Lower leg skin (tissue), 4 donors: ENCODE results near the gene CTAGE6. TPM values are rescaled to one million over a fixed set of nuclear protein-coding genes. Genes with fewer than 3 reads are reported as not detected.
"Not testable (repeated sequence)": the region's sequence is repeated elsewhere in the genome, so short reads cannot be mapped to it uniquely, and the experiment has no call there.

Experiments
- DNase-seq, 2 donors: peaks; one replicate each; pipeline ENCODE4 v3.0.0-alpha.2; 2019; ENCODE audit warnings: low spot score in 2 of 2
- H3K4me3 ChIP-seq: fragments of 200-600 bp; sonication (generic); 2 replicates; pipeline ENCODE4 v1.5.1; 2017; ENCODE audit warnings: mild to moderate bottlenecking, low read depth; ENCODE audit not compliant: poor library complexity, severe bottlenecking
- POLR2A ChIP-seq, 2 donors: fragments of 450-650 bp; IDR thresholded peaks; one replicate each; pipeline ENCODE4 v1.6.1; 2016 to 2017; ENCODE audit warnings: antibody characterized with exemption in 2 of 2, mild to moderate bottlenecking in 1 of 2, moderate library complexity in 1 of 2
- WGBS, 2 donors: methylation state at CpG; one replicate each; pipeline ENCODE4 v1.1.5; 2018; 5-methylcytosine and 5-hydroxymethylcytosine counted together
- intact Hi-C: fragments of 100-400 bp; cut with DNase I; formaldehyde crosslinking; loops from one replicate; pipeline ENCODE4 v1.15.0; 2023; ENCODE audit warnings: low total_unique reads
- total RNA-seq, 4 donors: library from RNA; depleted of rRNA; stranded (reverse); fragments of >200 nt; gene quantifications; one replicate each; pipeline ENCODE4 v1.1.0, GENCODE V29; 2016
- TF ChIP-seq, protein P1 (sequence below), 3 donors: fragments of 450-650 bp; IDR thresholded peaks; one replicate each; pipeline ENCODE4 v1.5.1; 2016; ENCODE audit warnings: antibody characterized with exemption in 3 of 3, mild to moderate bottlenecking in 3 of 3, moderate library complexity in 2 of 3

The CTAGE6 gene
- total RNA-seq, 4 donors from 2014 or later, result 0.36 TPM; not detected in 3

DNA sequence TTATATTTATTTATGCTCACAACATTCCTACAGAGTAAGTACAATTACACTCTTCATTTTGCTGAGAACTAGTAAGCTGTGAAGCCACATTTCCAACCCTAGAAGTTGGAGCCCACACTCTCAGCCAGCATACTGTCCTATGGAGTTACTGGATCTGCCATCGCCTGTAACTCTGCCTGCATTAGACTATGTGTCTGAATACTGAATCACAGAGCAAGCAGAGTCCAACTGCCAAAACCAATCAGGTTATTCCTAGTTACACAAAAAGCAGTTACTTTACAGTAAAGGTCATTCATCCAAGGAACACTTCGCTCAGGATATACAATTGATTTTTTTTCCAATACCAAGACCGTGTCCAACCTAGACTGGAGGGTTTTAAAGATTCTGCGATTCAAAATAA lies 21.5 kb downstream of the CTAGE6 start:
- no peak overlapping the region for H3K4me3 ChIP-seq
- WGBS, 2 donors, result 91 to 94% methylated on average over 4 of the region's 4 CpGs
- intact Hi-C loops, result no loop called here
- no peak for DNase-seq
- TF ChIP-seq, protein P1, sequence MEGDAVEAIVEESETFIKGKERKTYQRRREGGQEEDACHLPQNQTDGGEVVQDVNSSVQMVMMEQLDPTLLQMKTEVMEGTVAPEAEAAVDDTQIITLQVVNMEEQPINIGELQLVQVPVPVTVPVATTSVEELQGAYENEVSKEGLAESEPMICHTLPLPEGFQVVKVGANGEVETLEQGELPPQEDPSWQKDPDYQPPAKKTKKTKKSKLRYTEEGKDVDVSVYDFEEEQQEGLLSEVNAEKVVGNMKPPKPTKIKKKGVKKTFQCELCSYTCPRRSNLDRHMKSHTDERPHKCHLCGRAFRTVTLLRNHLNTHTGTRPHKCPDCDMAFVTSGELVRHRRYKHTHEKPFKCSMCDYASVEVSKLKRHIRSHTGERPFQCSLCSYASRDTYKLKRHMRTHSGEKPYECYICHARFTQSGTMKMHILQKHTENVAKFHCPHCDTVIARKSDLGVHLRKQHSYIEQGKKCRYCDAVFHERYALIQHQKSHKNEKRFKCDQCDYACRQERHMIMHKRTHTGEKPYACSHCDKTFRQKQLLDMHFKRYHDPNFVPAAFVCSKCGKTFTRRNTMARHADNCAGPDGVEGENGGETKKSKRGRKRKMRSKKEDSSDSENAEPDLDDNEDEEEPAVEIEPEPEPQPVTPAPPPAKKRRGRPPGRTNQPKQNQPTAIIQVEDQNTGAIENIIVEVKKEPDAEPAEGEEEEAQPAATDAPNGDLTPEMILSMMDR (IDR thresholded peaks at IDR 0.05), result no peak
- no peak for TF ChIP-seq POLR2A (IDR thresholded peaks at IDR 0.05)

DNA sequence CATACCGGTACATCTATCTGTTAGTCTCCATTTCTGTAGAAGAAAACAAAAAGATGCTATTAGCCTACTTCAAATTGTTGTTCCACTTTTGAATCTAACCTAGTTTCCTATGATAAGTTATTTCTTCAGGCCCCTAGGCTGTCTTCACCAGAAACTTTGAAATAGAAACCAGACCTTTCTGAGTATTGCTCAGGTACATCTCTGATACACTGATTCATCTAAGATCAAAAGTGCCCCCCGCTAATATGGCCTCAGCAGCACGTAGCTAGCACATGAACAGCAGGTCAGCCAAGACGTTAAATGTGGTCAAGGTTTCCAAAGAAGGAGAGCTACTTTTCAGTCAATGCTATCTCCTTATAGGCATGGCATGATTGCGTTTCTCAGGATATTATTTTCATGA lies 23.6 kb downstream of the CTAGE6 start:
- DNase-seq, result no peak
- intact Hi-C loops, result no loop called here
- TF ChIP-seq, protein P1 (IDR thresholded peaks at IDR 0.05), result no peak
- no peak for TF ChIP-seq POLR2A (IDR thresholded peaks at IDR 0.05)
- 85 to 97% methylated on average over 5 of the region's 5 CpGs for WGBS, 2 donors
- H3K4me3 ChIP-seq, result no peak overlapping the region

DNA sequence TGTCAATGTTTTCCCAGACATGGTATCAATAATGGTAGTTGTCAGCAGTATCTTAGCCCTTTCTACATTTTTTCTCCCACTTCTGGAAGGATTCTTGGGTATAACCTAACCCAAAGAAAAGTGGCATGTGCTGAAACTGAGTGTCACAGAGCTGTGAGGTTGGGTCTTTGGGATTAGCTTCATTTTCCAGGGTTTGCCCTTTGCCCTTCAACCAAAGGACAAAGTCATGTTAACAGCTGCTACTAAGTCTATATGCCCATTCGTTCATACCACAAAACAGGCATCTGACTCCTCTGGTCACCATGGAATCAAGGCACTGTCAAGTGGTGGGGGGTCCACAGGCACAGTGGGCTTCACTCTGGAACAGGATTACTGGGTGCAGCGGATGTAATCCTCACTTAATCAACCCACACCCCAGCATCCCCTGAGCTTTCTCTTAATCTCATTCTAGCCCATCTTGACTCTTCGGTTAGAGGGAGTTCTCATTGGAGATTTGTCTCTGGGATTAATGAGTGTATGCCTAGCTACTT lies 29.1 kb downstream of the CTAGE6 start:
- H3K4me3 ChIP-seq, result no peak overlapping the region
- intact Hi-C loops, result no loop called here
- no peak for DNase-seq
- TF ChIP-seq POLR2A (IDR thresholded peaks at IDR 0.05), result no peak
- TF ChIP-seq, protein P1 (IDR thresholded peaks at IDR 0.05), result no peak
- WGBS, 2 donors, result 90 to 96% methylated on average over 3 of the region's 3 CpGs

DNA sequence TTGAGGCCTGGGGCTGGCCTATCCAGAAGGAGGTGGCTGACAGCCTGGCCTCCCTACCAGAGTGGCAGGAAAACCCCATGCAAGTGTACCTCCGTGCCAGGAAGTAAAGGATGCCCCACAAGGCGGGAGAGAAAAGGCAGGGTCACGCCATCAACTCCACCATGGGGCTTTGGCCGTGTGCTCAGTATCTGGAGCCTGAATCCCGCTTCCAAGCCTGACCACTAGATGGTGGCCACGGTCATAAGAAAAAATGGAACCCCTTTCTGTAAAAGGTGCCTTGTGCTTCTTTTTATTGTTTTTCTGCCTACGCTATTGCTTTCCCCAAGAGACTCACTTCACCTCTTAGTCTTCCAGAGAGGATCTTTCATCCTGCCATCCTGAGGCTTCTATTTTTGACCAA lies 29.9 kb downstream of the CTAGE6 start:
- H3K4me3 ChIP-seq, DNase-seq, intact Hi-C loops: not testable (repeated sequence)
- WGBS, 2 donors, result no CpG with 5 or more reads among the region's 7 CpGs

DNA sequence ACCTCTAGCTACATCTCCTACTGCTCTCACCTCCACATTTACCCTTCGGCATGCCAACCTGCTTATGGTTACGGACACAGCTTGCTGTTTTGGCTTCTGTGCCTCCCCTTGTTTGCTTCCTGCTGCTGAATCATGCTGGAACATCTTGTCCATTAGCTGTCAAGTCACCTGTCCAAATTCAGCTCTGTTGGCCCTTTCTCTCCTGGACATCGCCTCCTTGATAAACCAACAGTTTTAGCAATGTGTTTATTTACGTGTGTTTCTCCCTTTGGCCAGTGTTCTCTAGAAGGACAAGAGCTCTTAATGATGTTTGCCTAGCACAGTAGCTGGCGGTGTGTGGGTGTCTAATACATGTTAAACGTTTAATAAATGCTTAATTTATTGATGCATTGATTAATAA lies 31.4 kb downstream of the CTAGE6 start:
- DNase-seq, H3K4me3 ChIP-seq, intact Hi-C loops: not testable (repeated sequence)
- no CpG with 5 or more reads among the region's 6 CpGs for WGBS, 2 donors

DNA sequence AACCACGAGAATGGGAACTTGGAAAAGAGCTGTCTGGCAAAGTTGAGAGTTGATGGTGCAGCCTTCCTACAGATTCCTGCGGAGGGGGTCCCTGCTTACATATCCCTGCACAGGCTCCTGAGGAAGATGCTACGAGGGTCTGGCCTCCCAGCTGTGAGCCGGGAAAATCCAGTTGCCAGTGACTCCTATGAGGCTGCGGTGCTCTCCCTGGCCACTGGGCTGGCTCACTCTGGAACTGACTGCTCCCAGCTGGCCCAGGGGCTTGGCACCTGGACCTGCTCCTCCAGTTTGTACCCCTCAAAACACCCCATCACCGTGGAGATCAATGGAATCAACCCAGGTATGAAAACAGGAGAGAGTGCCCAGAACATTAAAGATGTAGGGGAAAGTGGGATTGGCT lies 37.2 kb downstream of the CTAGE6 start:
- intact Hi-C loops, H3K4me3 ChIP-seq, DNase-seq: not testable (repeated sequence)
- no CpG with 5 or more reads among the region's 6 CpGs for WGBS, 2 donors

DNA sequence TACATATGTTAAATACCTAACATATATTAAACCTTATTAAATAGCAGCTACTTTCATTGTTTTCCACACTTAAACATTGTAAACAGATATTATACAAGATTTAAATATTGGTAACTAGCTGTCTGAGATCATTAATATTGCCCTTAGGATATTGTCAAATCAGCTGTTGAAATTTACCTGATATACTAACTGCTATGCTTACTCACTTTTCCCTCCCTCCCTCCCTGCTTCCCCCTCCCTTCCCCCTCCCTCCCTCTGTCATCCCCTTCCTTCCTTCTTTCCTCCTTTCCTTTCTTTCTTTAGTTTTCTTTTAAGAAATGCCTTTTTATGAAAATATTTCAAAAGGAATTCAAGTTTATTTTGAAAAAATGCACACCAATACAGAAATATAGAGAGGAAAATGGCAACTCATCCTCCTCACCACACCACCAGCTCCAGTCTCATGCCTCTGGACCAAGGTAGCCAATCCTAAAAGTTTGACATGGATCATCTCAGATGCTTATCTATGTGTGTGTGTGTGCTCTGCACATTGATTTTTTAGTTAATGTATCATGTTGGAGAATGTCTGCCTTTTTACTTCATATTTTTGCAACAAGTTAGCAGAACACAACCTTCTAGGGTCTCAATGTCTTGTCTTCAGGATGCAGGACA lies 41.8 kb downstream of the CTAGE6 start:
- DNase-seq, H3K4me3 ChIP-seq, intact Hi-C loops: not testable (repeated sequence)

DNA sequence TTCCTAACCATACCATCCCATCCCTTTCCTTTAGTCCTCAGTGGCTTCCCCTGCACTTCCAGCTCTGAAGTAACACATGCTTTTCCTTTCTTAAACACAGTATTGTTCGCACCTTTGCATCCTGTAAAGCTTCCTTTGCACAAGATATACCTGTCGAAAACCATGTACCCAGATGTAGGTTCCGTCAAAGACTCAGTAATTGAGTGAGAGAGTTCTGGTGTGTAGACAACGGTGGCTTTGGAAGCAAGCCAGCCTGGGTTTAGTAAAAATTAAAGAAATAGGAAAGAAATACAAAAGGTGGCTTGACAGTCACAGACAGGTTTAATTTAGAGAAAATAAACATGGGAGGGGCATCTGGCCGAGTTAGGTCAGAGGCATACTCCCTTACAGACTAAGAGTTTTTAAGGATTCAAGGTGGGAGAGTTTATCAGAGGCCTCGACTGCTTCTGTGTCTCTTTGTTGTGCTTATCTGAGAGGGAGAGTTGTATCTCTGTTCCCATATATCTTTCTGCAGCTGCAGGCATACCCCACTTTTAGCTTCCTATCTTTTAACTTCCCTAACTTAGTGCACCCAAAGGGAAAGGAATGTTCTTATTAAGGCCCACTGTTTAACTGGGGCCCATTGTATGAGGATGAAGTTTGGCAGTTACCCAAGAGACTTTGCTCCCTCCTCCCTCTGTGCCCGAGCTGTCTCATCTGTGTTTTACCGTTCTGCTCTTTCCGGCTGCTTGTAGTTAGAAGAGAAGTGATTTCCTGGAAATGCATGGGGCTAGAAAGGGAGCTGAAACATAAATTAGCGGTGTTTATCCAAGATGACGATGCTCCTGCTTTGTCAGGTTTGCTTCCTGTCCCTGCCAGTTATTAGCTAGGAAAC lies 42.7 kb downstream of the CTAGE6 start:
- WGBS, 2 donors, result no CpG with 5 or more reads among the region's 11 CpGs
- intact Hi-C loops, DNase-seq, H3K4me3 ChIP-seq: not testable (repeated sequence)

DNA sequence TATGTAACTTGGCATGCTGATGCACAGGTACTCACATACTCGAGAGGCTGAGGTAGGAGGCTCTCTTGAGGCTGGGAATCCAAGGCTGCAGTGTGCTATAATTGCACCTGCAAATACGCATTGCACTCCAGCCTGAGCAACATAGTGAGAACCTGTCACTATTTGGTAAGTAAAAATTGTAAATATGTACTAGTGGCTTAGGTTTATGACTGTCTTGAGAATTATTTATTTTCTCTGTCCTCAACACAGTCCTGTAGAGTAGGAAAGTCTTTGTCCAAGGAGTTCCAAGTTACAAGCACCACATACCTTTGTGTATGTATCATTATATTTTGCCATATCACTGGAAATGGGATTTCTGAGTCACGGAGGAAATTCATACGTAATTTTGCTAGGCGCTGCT lies 45.1 kb downstream of the CTAGE6 start:
- H3K4me3 ChIP-seq, DNase-seq, intact Hi-C loops: not testable (repeated sequence)
- WGBS, 2 donors, result 89 to 90% methylated on average over 2 of the region's 5 CpGs

DNA sequence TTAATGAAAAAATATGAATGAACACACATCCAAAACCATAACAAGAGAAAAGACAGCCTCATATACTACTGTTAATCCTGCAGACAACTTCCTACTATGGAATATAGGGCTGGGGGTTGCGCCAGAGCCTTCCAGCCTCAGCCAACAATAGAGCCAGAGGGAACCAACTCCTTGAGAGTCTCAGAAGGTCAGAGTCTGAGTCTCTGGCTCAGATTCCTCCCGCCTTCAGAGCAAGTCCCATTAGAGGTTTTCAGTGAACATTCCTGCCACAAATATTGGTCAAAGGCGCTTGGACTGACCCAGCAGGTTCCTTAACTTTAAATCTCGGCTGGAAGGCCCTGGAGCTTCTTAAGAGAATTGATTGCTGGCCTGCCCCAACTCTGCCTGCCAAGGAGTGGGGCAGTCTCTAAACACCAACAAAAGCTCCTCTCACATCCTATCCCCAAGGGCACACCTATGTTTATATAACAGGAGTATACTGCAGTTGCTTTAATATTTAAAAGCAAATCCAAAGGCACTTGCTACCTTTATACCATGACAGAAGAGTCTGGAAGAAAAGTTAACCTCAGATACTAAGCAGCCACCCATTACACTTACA lies 45.7 kb downstream of the CTAGE6 start:
- H3K4me3 ChIP-seq, intact Hi-C loops, DNase-seq: not testable (repeated sequence)
- no CpG with 5 or more reads among the region's 4 CpGs for WGBS, 2 donors

DNA sequence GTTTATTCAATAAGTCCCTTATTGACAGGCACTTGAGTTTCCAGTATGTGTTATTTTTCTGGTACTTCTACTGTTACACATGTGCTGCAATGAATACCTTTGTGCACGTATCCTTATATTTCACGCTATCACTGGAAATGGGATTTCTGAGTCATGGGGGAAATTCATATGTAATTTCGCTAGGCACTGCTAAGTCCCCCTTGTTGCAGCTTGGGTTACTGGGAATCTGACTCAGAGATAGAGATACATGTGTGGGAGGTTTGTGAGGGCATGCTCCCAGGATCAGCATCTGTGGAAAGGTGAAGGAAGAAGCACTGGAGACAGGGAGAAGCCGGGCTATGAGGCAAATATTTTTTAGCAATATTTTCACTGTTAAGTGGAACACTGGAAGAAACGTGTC lies 47.6 kb downstream of the CTAGE6 start:
- H3K4me3 ChIP-seq, intact Hi-C loops, DNase-seq: not testable (repeated sequence)
- WGBS, 2 donors, result 100% methylated on average over 2 of the region's 5 CpGs; no CpG with 5 or more reads in 1 of the 2 donors
